Ascending aorta (tissue), 2 donors: ENCODE data around the gene PTPRN2. TPM values are rescaled to one million over a fixed set of nuclear protein-coding genes. Genes with fewer than 3 reads are reported as not detected.

Experiments used
- DNase-seq, 2 donors: peaks; one replicate each; pipeline ENCODE4 v3.0.0-alpha.2; 2019; ENCODE audit warnings: low spot score in 2 of 2
- H3K27ac ChIP-seq, 2 donors: fragments of 200-600 bp; sonication (generic); one replicate each; pipeline ENCODE4 v1.5.1; 2016 to 2017; ENCODE audit warnings: mild to moderate bottlenecking in 1 of 2
- H3K27me3 ChIP-seq: fragments of 200-600 bp; sonication (generic); one replicate; pipeline ENCODE4 v1.5.1; 2017
- H3K36me3 ChIP-seq, 2 donors: fragments of 200-600 bp; sonication (generic); one replicate each; pipeline ENCODE4 v1.5.1; 2016
- H3K4me1 ChIP-seq, 2 donors: fragments of 200-600 bp; sonication (generic); one replicate each; pipeline ENCODE4 v1.5.1; 2016 to 2017; ENCODE audit warnings: mild to moderate bottlenecking in 1 of 2
- H3K4me3 ChIP-seq, 2 donors: fragments of 200-600 bp; sonication (generic); one replicate each; pipeline ENCODE4 v1.5.1; 2016 to 2017; ENCODE audit warnings: mild to moderate bottlenecking in 1 of 2
- H3K9me3 ChIP-seq, 2 donors: fragments of 200-600 bp; sonication (generic); one replicate each; pipeline ENCODE4 v1.5.1; 2016
- CTCF ChIP-seq, 3 experiments: fragments of 200-600 bp in 2 of 3; fragments of 450-650 bp in 1 of 3; sonication (generic) in 2 of 3; IDR thresholded peaks; one replicate each; pipeline ENCODE4 v1.5.1; 2016 to 2019; ENCODE audit warnings: antibody characterized with exemption in 3 of 3, mild to moderate bottlenecking in 1 of 3, moderate library complexity in 1 of 3
- intact Hi-C: fragments of 100-400 bp; cut with DNase I; formaldehyde crosslinking; loops from one replicate; pipeline ENCODE4 v1.15.1; 2023
- total RNA-seq: library from RNA; depleted of rRNA; stranded (reverse); fragments of >200 nt; gene quantifications from one replicate; pipeline ENCODE4 v1.1.0, GENCODE V29; 2016

PTPRN2 gene
- total RNA-seq, 1 donor from 2014 or later: 7.3 TPM

GRCh38 chr7:157684157-157684908, 903.3 kb downstream of the PTPRN2 start:
- intact Hi-C loops: no loop called here
- Histone ChIP-seq H3K27me3 (peaks cover 23% of the 10 kb centered on the region), H3K4me1 (no peaks in the 10 kb centered on the region), H3K9me3 (no peaks in the 10 kb centered on the region), H3K4me3 (peak overlapping the region in 1 of 2 donors; percentile 10), H3K36me3 (no peaks in the 10 kb centered on the region), H3K27ac (no peak overlapping the region)
- TF ChIP-seq CTCF (IDR thresholded peaks at IDR 0.05): no peak
- DNase-seq: peak in 1 of 2 donors; percentile 34

- peaks cover 17% of the 10 kb centered on the region for H3K27me3 ChIP-seq
Observed at GRCh38 chr7:157683747-157684156, 903.9 kb downstream of the PTPRN2 start.

GRCh38 chr7:157682946-157683746, 904.5 kb downstream of the PTPRN2 start:
- no peaks in the 10 kb centered on the region for H3K4me1 ChIP-seq
- no peak overlapping the region for H3K4me3 ChIP-seq
- no peaks in the 10 kb centered on the region for H3K9me3 ChIP-seq
- intact Hi-C loops: no loop called here
- no peaks in the 10 kb centered on the region for H3K36me3 ChIP-seq
- DNase-seq: peak in 1 of 2 donors; percentile 37
- H3K27ac ChIP-seq: no peak overlapping the region
- peaks cover 13% of the 10 kb centered on the region for H3K27me3 ChIP-seq
- TF ChIP-seq CTCF (IDR thresholded peaks at IDR 0.05): no peak

More at GRCh38 chr7:157683747-157684156, 903.9 kb downstream of the PTPRN2 start:
- Histone ChIP-seq H3K4me1 (no peaks in the 10 kb centered on the region), H3K4me3 (no peak overlapping the region), H3K36me3 (no peaks in the 10 kb centered on the region), H3K9me3 (no peaks in the 10 kb centered on the region), H3K27ac (no peak overlapping the region)
- intact Hi-C loops: no loop called here
- TF ChIP-seq CTCF (IDR thresholded peaks at IDR 0.05): no peak
- no peak for DNase-seq

- H3K27me3 ChIP-seq: peaks cover 13% of the 10 kb centered on the region
- intact Hi-C loops: no loop called here
- H3K4me3 ChIP-seq: no peak overlapping the region
- H3K9me3 ChIP-seq: no peaks in the 10 kb centered on the region
- H3K4me1 ChIP-seq: no peaks in the 10 kb centered on the region
- H3K36me3 ChIP-seq: no peaks in the 10 kb centered on the region
- DNase-seq: peak in 1 of 2 donors; percentile 12
- no peak overlapping the region for H3K27ac ChIP-seq
- no peak for TF ChIP-seq CTCF (IDR thresholded peaks at IDR 0.05)
Observed at GRCh38 chr7:157682064-157682945, 905.3 kb downstream of the PTPRN2 start.

GRCh38 chr7:157679607-157680006, 908.0 kb downstream of the PTPRN2 start:
- Histone ChIP-seq H3K4me3 (no peak overlapping the region), H3K27me3 (peaks cover 1% of the 10 kb centered on the region), H3K4me1 (no peaks in the 10 kb centered on the region), H3K27ac (no peak overlapping the region), H3K36me3 (no peaks in the 10 kb centered on the region), H3K9me3 (no peaks in the 10 kb centered on the region)
- intact Hi-C loops: no loop called here
- no peak for TF ChIP-seq CTCF (IDR thresholded peaks at IDR 0.05)
- peak in 1 of 2 donors; percentile 53 for DNase-seq
